VCaP (cell line): ENCODE measurements around the gene AHCYL2.
A peak's percentile ranks its signal among the peaks of the same experiment; 100 is the strongest.

Experiments
- H3K27ac ChIP-seq: fragments of 450-650 bp; 2 replicates; pipeline ENCODE4 v1.5.1; 2017
- CTCF ChIP-seq: fragments of 450-650 bp; conservative IDR thresholded peaks from 2 replicates; pipeline ENCODE4 v1.5.1; 2017; ENCODE audit warnings: mild to moderate bottlenecking, moderate library complexity

The AHCYL2 gene

DNA sequence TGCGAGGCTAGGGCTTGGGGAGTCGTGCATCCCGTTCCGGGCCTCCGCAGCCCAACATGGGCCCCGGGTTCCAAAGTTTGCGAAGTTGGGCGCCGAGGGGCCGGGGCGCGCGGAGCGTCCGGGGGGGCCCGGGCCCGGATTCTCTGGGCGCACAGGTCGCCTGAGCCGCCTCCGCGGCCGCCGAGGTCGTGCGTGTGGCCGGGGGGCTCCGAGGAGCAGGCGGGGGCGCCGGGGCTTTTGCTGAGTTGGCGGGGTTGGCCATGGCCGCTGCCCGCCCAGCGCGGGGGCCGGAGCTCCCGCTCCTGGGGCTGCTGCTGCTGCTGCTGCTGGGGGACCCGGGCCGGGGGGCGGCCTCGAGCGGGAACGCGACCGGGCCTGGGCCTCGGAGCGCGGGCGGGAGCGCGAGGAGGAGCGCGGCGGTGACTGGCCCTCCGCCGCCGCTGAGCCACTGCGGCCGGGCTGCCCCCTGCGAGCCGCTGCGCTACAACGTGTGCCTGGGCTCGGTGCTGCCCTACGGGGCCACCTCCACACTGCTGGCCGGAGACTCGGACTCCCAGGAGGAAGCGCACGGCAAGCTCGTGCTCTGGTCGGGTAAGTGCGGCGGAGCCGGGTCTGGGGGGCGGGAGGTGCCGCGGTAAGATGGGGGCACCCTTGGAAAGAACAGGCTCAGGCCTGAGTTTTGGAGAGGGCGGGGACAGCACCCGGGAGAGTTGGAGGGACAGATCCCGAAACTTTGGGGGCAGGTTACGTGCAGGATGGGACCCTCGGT lies 35.8 kb upstream of the AHCYL2 start:
- peak overlapping the region; percentile 72; the same call in 1 of the 2 replicates for H3K27ac ChIP-seq
- no peak for TF ChIP-seq CTCF

DNA sequence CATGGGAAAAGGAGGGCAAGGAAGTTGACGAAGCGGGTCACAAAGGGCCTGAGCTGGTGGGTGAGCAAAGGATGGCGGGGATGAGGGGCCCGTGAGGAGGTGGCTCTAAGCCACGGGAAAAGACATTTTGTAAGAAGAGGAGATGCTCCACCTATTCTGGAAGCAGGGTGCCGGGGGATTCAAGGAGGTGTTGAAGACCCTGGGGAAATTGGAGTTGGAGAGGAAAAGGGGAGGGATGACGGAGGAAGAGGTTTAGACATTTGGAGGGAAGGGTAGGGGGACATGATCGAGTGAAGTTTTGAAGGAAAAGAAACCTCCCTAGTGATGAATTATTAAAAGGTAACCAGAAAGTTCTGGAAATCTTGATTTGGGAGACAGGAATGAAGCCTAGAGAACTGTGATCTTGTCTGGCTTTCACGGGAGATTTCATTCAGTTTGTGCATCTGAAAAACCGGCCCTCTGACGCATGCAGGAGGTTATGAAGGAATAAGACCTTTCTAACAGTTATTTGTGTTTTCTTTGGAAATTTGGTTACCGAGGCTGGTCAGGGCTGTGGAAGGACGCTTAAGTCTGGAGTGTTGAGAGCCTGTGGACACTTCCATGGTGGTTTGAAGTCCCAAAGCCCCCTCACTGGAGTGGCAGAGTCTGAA lies 35.0 kb upstream of the AHCYL2 start:
- no peak for TF ChIP-seq CTCF
- peak overlapping the region; percentile 72; the same call in 1 of the 2 replicates for H3K27ac ChIP-seq

GRCh38 chr7:129191272-129191671 lies 33.6 kb upstream of the AHCYL2 start:
- TF ChIP-seq CTCF: no peak
- H3K27ac ChIP-seq: no peak overlapping the region

- TF ChIP-seq CTCF: no peak
- H3K27ac ChIP-seq: no peak overlapping the region
These were observed 30.9 kb upstream of the AHCYL2 start for GRCh38 chr7:129193892-129194291.

DNA sequence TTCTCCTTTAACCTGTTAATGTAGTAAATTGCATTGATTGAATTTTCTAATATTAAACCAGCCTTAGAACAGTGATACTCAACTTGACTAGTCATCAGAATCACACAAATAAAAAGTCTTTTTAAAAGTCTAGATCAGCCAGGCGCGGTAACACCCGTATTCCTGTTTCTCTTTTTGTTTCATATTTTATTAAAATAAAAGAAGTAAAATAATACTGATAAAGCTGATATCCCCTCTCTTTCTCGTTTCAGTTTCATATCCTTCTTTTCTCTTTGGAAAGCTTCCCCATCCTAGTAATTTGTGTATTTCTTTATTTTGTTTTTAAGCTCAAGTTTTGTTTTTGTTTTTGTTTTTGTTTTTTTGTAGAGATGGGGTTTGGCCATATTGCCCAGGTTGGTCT lies 27.1 kb upstream of the AHCYL2 start:
- no peak for TF ChIP-seq CTCF
- H3K27ac ChIP-seq: no peak overlapping the region

DNA sequence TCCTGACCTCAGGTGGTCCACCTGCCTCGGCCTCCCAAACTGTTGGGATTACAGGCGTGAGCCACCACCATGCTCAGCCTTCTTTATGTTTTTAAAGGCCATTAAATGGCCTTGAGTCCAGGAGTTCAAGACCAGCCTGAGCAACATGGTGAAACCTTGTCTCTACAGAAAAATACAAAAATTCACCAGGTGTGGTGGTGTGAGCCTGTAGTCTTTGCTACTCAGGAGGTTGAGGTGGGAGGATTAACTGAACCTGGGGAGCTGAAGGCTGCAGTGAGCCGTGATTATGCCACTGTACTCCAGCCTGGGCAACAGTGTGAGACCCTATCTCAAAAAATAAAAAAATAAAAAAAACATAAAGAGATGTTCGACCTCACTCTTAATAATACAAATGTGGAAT lies 25.4 kb upstream of the AHCYL2 start:
- H3K27ac ChIP-seq: no peak overlapping the region
- no peak for TF ChIP-seq CTCF

DNA sequence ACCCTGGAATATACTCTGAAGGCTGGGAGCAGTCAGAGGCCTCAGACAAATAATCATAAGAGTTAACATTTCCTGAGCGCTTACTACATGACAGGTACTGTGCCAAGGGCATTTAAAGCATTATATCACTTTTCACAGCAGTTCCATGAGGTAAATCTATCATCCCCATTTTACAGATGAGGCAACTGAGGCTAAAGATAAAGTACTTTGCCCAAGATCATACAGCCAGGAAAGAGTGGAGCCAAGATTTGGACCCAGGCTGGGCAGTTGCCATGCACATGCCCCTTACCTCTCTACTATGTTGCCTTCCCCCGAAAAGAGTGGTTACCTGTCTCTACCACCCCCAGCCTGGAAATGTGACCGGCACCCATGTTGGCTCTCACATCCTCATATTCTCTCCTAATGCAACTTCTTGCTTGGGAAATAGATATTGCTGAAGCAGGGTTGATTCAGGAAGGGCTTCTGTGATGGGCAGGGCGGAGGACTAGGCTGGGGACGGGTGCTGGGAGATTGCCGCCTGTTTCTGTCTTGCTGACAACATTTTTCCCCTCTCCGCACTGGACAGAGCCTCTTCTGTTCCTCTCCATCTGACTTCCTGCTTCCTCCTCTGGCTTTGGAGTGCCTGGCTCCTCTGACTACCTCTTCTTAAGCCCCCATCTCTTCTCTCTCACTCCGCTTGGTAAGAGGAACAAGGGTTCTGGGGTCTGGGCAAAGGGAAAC lies 22.6 kb upstream of the AHCYL2 start:
- TF ChIP-seq CTCF: no peak
- H3K27ac ChIP-seq: no peak overlapping the region
